HEK293 (cell line): Measurements from ENCODE around the gene CTXND2.

Experiments used
- PBX3 ChIP-seq: sonication (generic); formaldehyde crosslinking; IDR thresholded peaks from 2 replicates; pipeline ENCODE4 v1.8.1; 2022; ENCODE audit warnings: mild to moderate bottlenecking, moderate library complexity, missing genetic modification reagents
- YY1 ChIP-seq: fragments of 450-650 bp; formaldehyde crosslinking; IDR thresholded peaks from 2 replicates; pipeline ENCODE4 v1.5.1; 2018; ENCODE audit warnings: missing biosample characterization, missing genetic modification characterization
- TF ChIP-seq, protein P1 (sequence below): fragments of 450-650 bp; formaldehyde crosslinking; IDR thresholded peaks from 2 replicates; pipeline ENCODE4 v1.5.1; 2016; ENCODE audit warnings: missing biosample characterization, missing genetic modification characterization
- TF ChIP-seq, protein P2 (sequence below): fragments of 450-650 bp; formaldehyde crosslinking; IDR thresholded peaks from 2 replicates; pipeline ENCODE4 v1.5.1; 2016; ENCODE audit warnings: missing biosample characterization, missing genetic modification characterization

- TF ChIP-seq PBX3 (CRISPR knock-in tag) (no peak), YY1 (tag by site-specific recombination) (no peak)
- TF ChIP-seq, protein P1, sequence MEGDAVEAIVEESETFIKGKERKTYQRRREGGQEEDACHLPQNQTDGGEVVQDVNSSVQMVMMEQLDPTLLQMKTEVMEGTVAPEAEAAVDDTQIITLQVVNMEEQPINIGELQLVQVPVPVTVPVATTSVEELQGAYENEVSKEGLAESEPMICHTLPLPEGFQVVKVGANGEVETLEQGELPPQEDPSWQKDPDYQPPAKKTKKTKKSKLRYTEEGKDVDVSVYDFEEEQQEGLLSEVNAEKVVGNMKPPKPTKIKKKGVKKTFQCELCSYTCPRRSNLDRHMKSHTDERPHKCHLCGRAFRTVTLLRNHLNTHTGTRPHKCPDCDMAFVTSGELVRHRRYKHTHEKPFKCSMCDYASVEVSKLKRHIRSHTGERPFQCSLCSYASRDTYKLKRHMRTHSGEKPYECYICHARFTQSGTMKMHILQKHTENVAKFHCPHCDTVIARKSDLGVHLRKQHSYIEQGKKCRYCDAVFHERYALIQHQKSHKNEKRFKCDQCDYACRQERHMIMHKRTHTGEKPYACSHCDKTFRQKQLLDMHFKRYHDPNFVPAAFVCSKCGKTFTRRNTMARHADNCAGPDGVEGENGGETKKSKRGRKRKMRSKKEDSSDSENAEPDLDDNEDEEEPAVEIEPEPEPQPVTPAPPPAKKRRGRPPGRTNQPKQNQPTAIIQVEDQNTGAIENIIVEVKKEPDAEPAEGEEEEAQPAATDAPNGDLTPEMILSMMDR, result no peak
- TF ChIP-seq, protein P2, sequence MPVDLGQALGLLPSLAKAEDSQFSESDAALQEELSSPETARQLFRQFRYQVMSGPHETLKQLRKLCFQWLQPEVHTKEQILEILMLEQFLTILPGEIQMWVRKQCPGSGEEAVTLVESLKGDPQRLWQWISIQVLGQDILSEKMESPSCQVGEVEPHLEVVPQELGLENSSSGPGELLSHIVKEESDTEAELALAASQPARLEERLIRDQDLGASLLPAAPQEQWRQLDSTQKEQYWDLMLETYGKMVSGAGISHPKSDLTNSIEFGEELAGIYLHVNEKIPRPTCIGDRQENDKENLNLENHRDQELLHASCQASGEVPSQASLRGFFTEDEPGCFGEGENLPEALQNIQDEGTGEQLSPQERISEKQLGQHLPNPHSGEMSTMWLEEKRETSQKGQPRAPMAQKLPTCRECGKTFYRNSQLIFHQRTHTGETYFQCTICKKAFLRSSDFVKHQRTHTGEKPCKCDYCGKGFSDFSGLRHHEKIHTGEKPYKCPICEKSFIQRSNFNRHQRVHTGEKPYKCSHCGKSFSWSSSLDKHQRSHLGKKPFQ, result no peak
Observed at GRCh38 chr1:150874455-150875196, 12.3 kb upstream of the CTXND2 start.
